PC-9 (cell line): Measurements from ENCODE around the gene RPL35.

Experiments
- EZH2 ChIP-seq: fragments of 200-600 bp; sonication (generic); IDR thresholded peaks from 2 replicates; pipeline ENCODE4 v1.8.0; 2017; ENCODE audit warnings: antibody characterized with exemption, low read depth
- TF ChIP-seq, protein P1 (sequence below): fragments of 200-600 bp; sonication (generic); conservative IDR thresholded peaks from 2 replicates; pipeline ENCODE4 v1.6.1; 2017; ENCODE audit warnings: mixed run types, antibody characterized with exemption, mild to moderate bottlenecking, moderate library complexity

DNA sequence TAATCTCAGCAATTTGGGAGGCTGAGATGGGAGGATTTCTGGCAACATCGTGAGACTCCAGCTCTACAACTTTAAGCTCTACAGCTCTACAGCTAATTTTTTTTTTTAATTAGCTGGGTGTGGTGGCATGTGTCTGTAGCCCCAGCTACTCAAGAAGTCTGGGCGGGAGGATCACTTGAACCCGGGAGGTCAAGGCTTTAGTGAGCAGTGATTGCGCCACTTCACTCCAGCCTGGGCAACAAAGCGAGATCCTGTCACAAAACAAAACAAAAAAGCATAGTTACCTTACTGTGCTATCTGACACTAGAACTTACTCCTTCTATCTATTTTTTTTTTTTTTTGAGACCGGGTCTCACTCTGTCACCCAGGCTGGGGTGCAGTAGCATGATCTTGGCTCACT is 14.8 kb downstream of the RPL35 start:
- TF ChIP-seq, protein P1, sequence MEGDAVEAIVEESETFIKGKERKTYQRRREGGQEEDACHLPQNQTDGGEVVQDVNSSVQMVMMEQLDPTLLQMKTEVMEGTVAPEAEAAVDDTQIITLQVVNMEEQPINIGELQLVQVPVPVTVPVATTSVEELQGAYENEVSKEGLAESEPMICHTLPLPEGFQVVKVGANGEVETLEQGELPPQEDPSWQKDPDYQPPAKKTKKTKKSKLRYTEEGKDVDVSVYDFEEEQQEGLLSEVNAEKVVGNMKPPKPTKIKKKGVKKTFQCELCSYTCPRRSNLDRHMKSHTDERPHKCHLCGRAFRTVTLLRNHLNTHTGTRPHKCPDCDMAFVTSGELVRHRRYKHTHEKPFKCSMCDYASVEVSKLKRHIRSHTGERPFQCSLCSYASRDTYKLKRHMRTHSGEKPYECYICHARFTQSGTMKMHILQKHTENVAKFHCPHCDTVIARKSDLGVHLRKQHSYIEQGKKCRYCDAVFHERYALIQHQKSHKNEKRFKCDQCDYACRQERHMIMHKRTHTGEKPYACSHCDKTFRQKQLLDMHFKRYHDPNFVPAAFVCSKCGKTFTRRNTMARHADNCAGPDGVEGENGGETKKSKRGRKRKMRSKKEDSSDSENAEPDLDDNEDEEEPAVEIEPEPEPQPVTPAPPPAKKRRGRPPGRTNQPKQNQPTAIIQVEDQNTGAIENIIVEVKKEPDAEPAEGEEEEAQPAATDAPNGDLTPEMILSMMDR: no peak
- no peak for TF ChIP-seq EZH2
